CD14-positive monocyte (primary cell): ENCODE results near the gene SFN. TPM values are rescaled to one million over a fixed set of nuclear protein-coding genes. Genes with fewer than 3 reads are reported as not detected.

Experiments used
- DNase-seq, 3 donors: peaks; one replicate each; pipeline ENCODE4 v3.0.0-alpha.2; 2011 to 2022
- H2AFZ ChIP-seq: 2 replicates; pipeline ENCODE4 v1.6.0; 2012; ENCODE audit warnings: mild to moderate bottlenecking, low read depth, low read length, inconsistent platforms; ENCODE audit not compliant: insufficient read depth, poor library complexity, severe bottlenecking
- H3K27ac ChIP-seq, 2 donors: 1 replicate in 1 of 2; 2 replicates in 1 of 2; pipeline ENCODE4 v1.5.1; 2012 to 2013; ENCODE audit warnings: low read length in 2 of 2, control low read depth in 1 of 2, inconsistent platforms in 1 of 2, low read depth in 1 of 2, mild to moderate bottlenecking in 1 of 2
- H3K27me3 ChIP-seq, 2 donors: one replicate each; pipeline versions ENCODE4 v1.6.0 to v1.6.1; 2011 to 2013; ENCODE audit warnings: low read length in 2 of 2; ENCODE audit not compliant: control insufficient read depth in 2 of 2, insufficient read depth in 2 of 2
- H3K36me3 ChIP-seq, 2 donors: replicated peaks in 1 of 2; 1 replicate in 1 of 2; 2 replicates in 1 of 2; pipeline versions ENCODE4 v1.5.1 to v1.6.1; 2012 to 2013; ENCODE audit warnings: low read length in 2 of 2, control low read depth in 1 of 2, inconsistent platforms in 1 of 2, mild to moderate bottlenecking in 1 of 2; ENCODE audit not compliant: insufficient read depth in 2 of 2, control insufficient read depth in 1 of 2
- H3K4me1 ChIP-seq, 2 donors: 1 replicate in 1 of 2; 2 replicates in 1 of 2; pipeline versions ENCODE4 v1.5.1 to v1.6.1; 2012 to 2013; ENCODE audit warnings: low read length in 2 of 2, control low read depth in 1 of 2, inconsistent platforms in 1 of 2, mild to moderate bottlenecking in 1 of 2, moderate library complexity in 1 of 2; ENCODE audit not compliant: insufficient read depth in 2 of 2, control insufficient read depth in 1 of 2
- H3K4me2 ChIP-seq: replicated peaks from 2 replicates; pipeline ENCODE3; 2012; ENCODE audit warnings: low read length, moderate library complexity, mild to moderate bottlenecking; ENCODE audit not compliant: poor library complexity, severe bottlenecking; ENCODE audit errors: extremely low read depth
- H3K4me3 ChIP-seq, 3 experiments: fragments of 200-600 bp in 1 of 3; sonication (generic) in 1 of 3; replicated peaks in 1 of 3; 1 replicate in 2 of 3; 2 replicates in 1 of 3; pipeline ENCODE4 v1.5.1; 2011 to 2013; ENCODE audit warnings: low read length in 3 of 3, mild to moderate bottlenecking in 3 of 3, control low read depth in 2 of 3, low read depth in 2 of 3, inconsistent platforms in 1 of 3, moderate library complexity in 1 of 3
- H3K79me2 ChIP-seq: 2 replicates; pipeline ENCODE4 v1.6.0; 2012; ENCODE audit warnings: mild to moderate bottlenecking, control low read depth, inconsistent platforms, low read length, moderate library complexity; ENCODE audit not compliant: insufficient read depth
- H3K9ac ChIP-seq: 2 replicates; pipeline ENCODE4 v1.6.0; 2017; ENCODE audit warnings: low read length, mild to moderate bottlenecking; ENCODE audit not compliant: insufficient read depth, poor library complexity, severe bottlenecking
- H3K9me3 ChIP-seq, 2 donors: replicated peaks in 1 of 2; 1 replicate in 1 of 2; 2 replicates in 1 of 2; pipeline versions ENCODE4 v1.5.1 to v1.6.1; 2012 to 2013; ENCODE audit warnings: low read length in 2 of 2, control low read depth in 1 of 2; ENCODE audit not compliant: control insufficient read depth in 1 of 2, insufficient read depth in 1 of 2
- H4K20me1 ChIP-seq: 2 replicates; pipeline ENCODE4 v1.6.0; 2012; ENCODE audit warnings: mild to moderate bottlenecking, low read length, control low read depth, moderate library complexity; ENCODE audit not compliant: insufficient read depth
- H3K27ac Mint-ChIP-seq, 7 donors: one replicate each; pipeline ENCODE4 v1.8.0; 2020; ENCODE audit warnings: mild to moderate bottlenecking in 7 of 7, mixed read lengths in 7 of 7, moderate library complexity in 6 of 7, inconsistent platforms in 2 of 7
- H3K27me3 Mint-ChIP-seq, 3 donors: one replicate each; pipeline ENCODE4 v1.8.0; 2021 to 2022; ENCODE audit warnings: low read depth in 3 of 3, mild to moderate bottlenecking in 3 of 3, mixed read lengths in 3 of 3, moderate library complexity in 3 of 3, inconsistent platforms in 1 of 3
- H3K36me3 Mint-ChIP-seq, 2 donors: one replicate each; pipeline ENCODE4 v1.8.0; 2020; ENCODE audit warnings: mixed read lengths in 2 of 2, inconsistent platforms in 1 of 2, mild to moderate bottlenecking in 1 of 2
- H3K4me1 Mint-ChIP-seq: one replicate; pipeline ENCODE4 v1.8.0; 2020; ENCODE audit warnings: mild to moderate bottlenecking, mixed read lengths
- H3K4me3 Mint-ChIP-seq, 2 donors: one replicate each; pipeline ENCODE4 v1.8.0; 2020; ENCODE audit warnings: mild to moderate bottlenecking in 2 of 2, mixed read lengths in 2 of 2, moderate library complexity in 1 of 2
- H3K9me3 Mint-ChIP-seq, 7 donors: one replicate each; pipeline ENCODE4 v1.8.0; 2020 to 2022; ENCODE audit warnings: mixed read lengths in 7 of 7, mild to moderate bottlenecking in 6 of 7, moderate library complexity in 6 of 7, inconsistent platforms in 2 of 7
- CTCF ChIP-seq: fragments of 200-600 bp; IDR thresholded peaks from one replicate; pipeline ENCODE4 v1.8.0; 2022; ENCODE audit warnings: antibody characterized with exemption, mild to moderate bottlenecking
- WGBS: methylation state at CpG from one replicate; pipeline ENCODE4 v1.1.5; 2013; ENCODE audit warnings: missing lambda C conversion rate; ENCODE audit not compliant: insufficient coverage; 5-methylcytosine and 5-hydroxymethylcytosine counted together
- intact Hi-C, 2 donors: fragments of 100-400 bp; cut with micrococcal nuclease; formaldehyde crosslinking; loops; one replicate each; pipeline versions ENCODE4 v1.15.0 to v1.15.1; 2023
- polyA plus RNA-seq, 3 donors: library from polyadenylated mRNA; depleted of rRNA in 1 of 3; unstranded in 2 of 3; stranded (reverse) in 1 of 3; fragments of 300-500 nt in 2 of 3; fragments of >200 nt in 1 of 3; fragmentation: Illumina TruSeq in 2 of 3; gene quantifications; 1 replicate in 2 of 3; 2 replicates in 1 of 3; pipeline ENCODE4 v1.2.3, GENCODE V29; 2012 to 2021

SFN gene
- polyA plus RNA-seq, 3 donors = 0.36 TPM; not detected in 2

- no peak overlapping the region for H3K27ac Mint-ChIP-seq
- Histone ChIP-seq H3K4me2 (no peak overlapping the region), H3K4me1 (no peaks in the 10 kb centered on the region), H3K27me3 (no peaks in the 10 kb centered on the region), H3K27ac (no peak overlapping the region), H4K20me1 (peaks cover 19% of the 10 kb centered on the region), H3K9ac (no peak overlapping the region), H2AFZ (no peak overlapping the region), H3K79me2 (no peaks in the 10 kb centered on the region), H3K36me3 (peaks cover 21 to 44% of the 10 kb centered on the region in 2 donors), H3K4me3 (no peak overlapping the region), H3K9me3 (no peaks in the 10 kb centered on the region)
- 80% methylated on average over 1 of the region's 4 CpGs for WGBS
- no peak for TF ChIP-seq CTCF
- no peaks in the 10 kb centered on the region for H3K9me3 Mint-ChIP-seq
- intact Hi-C loops = loop anchor here (5.0 to 10.0 kb wide), 5 partner anchors 63 to 380 kb away; no protein-coding TSS in a partner anchor
- peaks cover 0 to 2% (median 0%) of the 10 kb centered on the region in 3 donors for H3K27me3 Mint-ChIP-seq
- DNase-seq = no peak
- H3K4me3 Mint-ChIP-seq = no peak overlapping the region
- H3K4me1 Mint-ChIP-seq = no peaks in the 10 kb centered on the region
- peaks cover 21 to 46% of the 10 kb centered on the region in 2 donors for H3K36me3 Mint-ChIP-seq
These were observed 11.9 kb downstream of the SFN start for GRCh38 chr1:26874896-26875295.

GRCh38 chr1:26877326-26877725, 14.4 kb downstream of the SFN start:
- peaks cover 22% of the 10 kb centered on the region for H4K20me1 ChIP-seq
- H3K36me3 Mint-ChIP-seq = peaks cover 40 to 66% of the 10 kb centered on the region in 2 donors
- H3K27ac Mint-ChIP-seq = peak overlapping the region in 1 of 7 donors; percentile 27
- H3K4me3 ChIP-seq = no peak overlapping the region
- no peaks in the 10 kb centered on the region for H3K27me3 Mint-ChIP-seq
- H3K4me1 Mint-ChIP-seq = no peaks in the 10 kb centered on the region
- H3K9me3 ChIP-seq = no peaks in the 10 kb centered on the region
- H2AFZ ChIP-seq = no peak overlapping the region
- H3K36me3 ChIP-seq = peaks cover 44 to 68% of the 10 kb centered on the region in 2 donors
- no peak for TF ChIP-seq CTCF
- DNase-seq = no peak
- peaks cover under 1% of the 10 kb centered on the region for H3K79me2 ChIP-seq
- no CpG with 5 or more reads among the region's 2 CpGs for WGBS
- H3K27me3 ChIP-seq = no peaks in the 10 kb centered on the region
- H3K9ac ChIP-seq = no peak overlapping the region
- peak overlapping the region in 1 of 2 donors; percentile 16 for H3K27ac ChIP-seq
- no peak overlapping the region for H3K4me2 ChIP-seq
- intact Hi-C loops = loop anchor here (5.0 to 10.0 kb wide), 5 partner anchors 65 to 383 kb away; no protein-coding TSS in a partner anchor
- no peaks in the 10 kb centered on the region for H3K9me3 Mint-ChIP-seq
- H3K4me3 Mint-ChIP-seq = no peak overlapping the region
- H3K4me1 ChIP-seq = no peaks in the 10 kb centered on the region
